GM12891 (cell line): ENCODE results near the gene ATP6V0E1.

ENCODE experiments used
- PAX5 ChIP-seq: IDR thresholded peaks from 2 replicates; pipeline ENCODE4 v1.6.1; 2011; ENCODE audit warnings: low read length, moderate library complexity, mild to moderate bottlenecking; ENCODE audit not compliant: insufficient read depth, severe bottlenecking
- POLR2A ChIP-seq: IDR thresholded peaks from 2 replicates; pipeline ENCODE4 v1.6.1; 2011; ENCODE audit warnings: low read depth, low read length, control low read depth
- POLR2AphosphoS5 ChIP-seq: IDR thresholded peaks from 2 replicates; pipeline ENCODE4 v1.6.1; 2011; ENCODE audit warnings: low read depth, low read length, control low read depth
- SPI1 ChIP-seq: IDR thresholded peaks from 2 replicates; pipeline ENCODE4 v1.6.1; 2011; ENCODE audit warnings: low read depth, low read length, control low read depth
- TAF1 ChIP-seq: IDR thresholded peaks from 2 replicates; pipeline ENCODE4 v1.6.1; 2011; ENCODE audit warnings: low read depth, low read length, control low read depth

DNA sequence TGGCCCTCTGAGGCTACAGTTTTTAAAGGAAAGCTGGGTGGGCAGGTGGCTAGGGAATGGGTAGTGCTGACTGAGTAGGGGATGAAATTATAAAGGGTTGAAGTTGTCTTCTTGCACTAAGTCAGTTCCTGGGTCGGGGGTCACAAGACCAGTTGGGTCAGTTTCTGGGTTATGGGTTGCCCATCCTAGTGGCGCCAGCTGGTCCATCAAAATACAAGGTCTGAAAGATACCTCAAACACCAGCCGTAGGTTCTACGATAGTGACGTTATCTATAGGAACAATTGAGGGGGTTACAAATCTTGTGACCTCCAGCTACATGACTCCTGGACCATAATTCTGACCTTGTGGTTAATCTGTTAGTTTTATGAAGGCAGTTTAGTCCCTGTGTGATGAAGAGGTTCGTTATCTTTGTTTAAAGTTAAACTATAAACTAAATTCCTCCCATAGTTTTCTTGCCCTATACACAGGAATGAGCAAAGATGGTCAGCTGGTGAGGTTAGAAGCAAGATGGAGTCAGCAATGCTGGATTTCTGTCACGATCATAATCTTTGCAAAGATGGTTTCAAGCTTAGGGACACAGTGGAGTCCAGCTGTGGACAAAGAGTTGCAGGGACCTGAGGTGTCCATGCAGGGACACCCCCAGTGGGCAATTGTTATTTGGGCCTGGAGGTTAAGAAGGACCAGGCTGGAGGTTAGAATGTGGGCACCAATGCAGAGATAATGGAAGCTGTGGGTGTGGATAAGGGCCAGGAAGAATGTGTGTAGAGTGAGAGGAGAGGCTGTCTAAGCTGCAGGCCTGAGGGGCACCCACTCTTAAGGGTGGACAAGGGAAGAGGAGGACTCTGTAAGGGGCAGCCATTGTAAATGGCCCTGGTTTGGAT, 58.6 kb downstream of the ATP6V0E1 start:
- no peak for TF ChIP-seq POLR2A
- no peak for TF ChIP-seq POLR2AphosphoS5
- no peak for TF ChIP-seq TAF1
- TF ChIP-seq SPI1: no peak
- no peak for TF ChIP-seq PAX5
